Measurements from ENCODE around the gene CIB4. TPM values are rescaled to one million over a fixed set of nuclear protein-coding genes. Genes with fewer than 3 reads are reported as not detected.

The CIB4 gene
- total and polyA plus RNA-seq, 2 of the 13 experiments (the other 11 are each of a cell fraction or from before 2014, with no cell fraction given) = not detected

GRCh38 chr2:26561918-26562810 lies 79.0 kb downstream of the CIB4 start:
- no TSS peak for BruUV-seq (replicated peaks)
- ATAC-seq = peak; percentile 94
- in situ Hi-C loops (cut with HindIII; ENCODE audit: extremely low pct_ligation_motif_present, low pct_unique_long_range_greater_than_20kb) = no loop called here
- TF ChIP-seq MTF2 (CRISPR knock-in tag; IDR thresholded peaks at IDR 0.05; ENCODE audit: borderline replicate concordance) (peak; percentile 94), HIVEP1 (CRISPR knock-in tag; IDR thresholded peaks at IDR 0.05) (no peak), POLR2AphosphoS2 (IDR thresholded peaks at IDR 0.05; ENCODE audit: low read depth, low read length) (no peak), FOXJ3 (CRISPR knock-in tag; IDR thresholded peaks at IDR 0.05; ENCODE audit: borderline replicate concordance) (no peak), PCBP1 (IDR thresholded peaks at IDR 0.05; ENCODE audit: borderline replicate concordance, low read depth, low read length) (no peak), ZNF205 (CRISPR knock-in tag; IDR thresholded peaks at IDR 0.05) (peak; percentile 69; the same call in 1 of the 2 replicates), RFX5 (IDR thresholded peaks at IDR 0.05; ENCODE audit: low read depth, low read length) (peak; percentile 17; the same call in 1 of the 2 replicates), RFX3 (CRISPR knock-in tag; IDR thresholded peaks at IDR 0.05) (peak; percentile 79), DNMT3B (CRISPR knock-in tag; conservative IDR thresholded peaks at IDR 0.05) (no peak), MTA1 (CRISPR knock-in tag; IDR thresholded peaks at IDR 0.05; ENCODE audit: borderline replicate concordance) (peak; percentile 48; the same call in 1 of the 2 replicates), HOXA5 (CRISPR knock-in tag; IDR thresholded peaks at IDR 0.05) (no peak), BORCS8-MEF2B (CRISPR knock-in tag; IDR thresholded peaks at IDR 0.05) (peak; percentile 68; the same call in 1 of the 2 replicates), GTF3A (CRISPR knock-in tag; conservative IDR thresholded peaks at IDR 0.05) (no peak), RFXAP (CRISPR knock-in tag; IDR thresholded peaks at IDR 0.05; ENCODE audit: borderline replicate concordance) (0 out of 2 replicates have a peak, but pooled peaks have one; percentile 45), SRSF1 (optimal IDR thresholded peaks at IDR 0.05; ENCODE audit: low read depth, low read length) (peak; percentile 18), ZNF230 (CRISPR knock-in tag; IDR thresholded peaks at IDR 0.05) (no peak), FOSL2 (CRISPR knock-in tag; IDR thresholded peaks at IDR 0.05) (0 out of 2 replicates have a peak, but pooled peaks have one; percentile 17)
- TF ChIP-seq, protein P1, sequence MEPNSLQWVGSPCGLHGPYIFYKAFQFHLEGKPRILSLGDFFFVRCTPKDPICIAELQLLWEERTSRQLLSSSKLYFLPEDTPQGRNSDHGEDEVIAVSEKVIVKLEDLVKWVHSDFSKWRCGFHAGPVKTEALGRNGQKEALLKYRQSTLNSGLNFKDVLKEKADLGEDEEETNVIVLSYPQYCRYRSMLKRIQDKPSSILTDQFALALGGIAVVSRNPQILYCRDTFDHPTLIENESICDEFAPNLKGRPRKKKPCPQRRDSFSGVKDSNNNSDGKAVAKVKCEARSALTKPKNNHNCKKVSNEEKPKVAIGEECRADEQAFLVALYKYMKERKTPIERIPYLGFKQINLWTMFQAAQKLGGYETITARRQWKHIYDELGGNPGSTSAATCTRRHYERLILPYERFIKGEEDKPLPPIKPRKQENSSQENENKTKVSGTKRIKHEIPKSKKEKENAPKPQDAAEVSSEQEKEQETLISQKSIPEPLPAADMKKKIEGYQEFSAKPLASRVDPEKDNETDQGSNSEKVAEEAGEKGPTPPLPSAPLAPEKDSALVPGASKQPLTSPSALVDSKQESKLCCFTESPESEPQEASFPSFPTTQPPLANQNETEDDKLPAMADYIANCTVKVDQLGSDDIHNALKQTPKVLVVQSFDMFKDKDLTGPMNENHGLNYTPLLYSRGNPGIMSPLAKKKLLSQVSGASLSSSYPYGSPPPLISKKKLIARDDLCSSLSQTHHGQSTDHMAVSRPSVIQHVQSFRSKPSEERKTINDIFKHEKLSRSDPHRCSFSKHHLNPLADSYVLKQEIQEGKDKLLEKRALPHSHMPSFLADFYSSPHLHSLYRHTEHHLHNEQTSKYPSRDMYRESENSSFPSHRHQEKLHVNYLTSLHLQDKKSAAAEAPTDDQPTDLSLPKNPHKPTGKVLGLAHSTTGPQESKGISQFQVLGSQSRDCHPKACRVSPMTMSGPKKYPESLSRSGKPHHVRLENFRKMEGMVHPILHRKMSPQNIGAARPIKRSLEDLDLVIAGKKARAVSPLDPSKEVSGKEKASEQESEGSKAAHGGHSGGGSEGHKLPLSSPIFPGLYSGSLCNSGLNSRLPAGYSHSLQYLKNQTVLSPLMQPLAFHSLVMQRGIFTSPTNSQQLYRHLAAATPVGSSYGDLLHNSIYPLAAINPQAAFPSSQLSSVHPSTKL (CRISPR knock-in tag; IDR thresholded peaks at IDR 0.05) = peak; percentile 47; the same call in 1 of the 2 replicates

More at GRCh38 chr2:26561918-26562810, 79.0 kb downstream of the CIB4 start:
- no peaks in the 10 kb centered on the region; the same call in 1 of the 2 replicates for H4K20me1 ChIP-seq (ENCODE audit: insufficient read depth, low read length)
- peak overlapping the region in 2 of 3 experiments; percentile 17 to 65; a peak in 4 of 6 replicates for H3K4me3 ChIP-seq (replicated peaks in 1 of 3; ENCODE audit: insufficient read depth in 1 of 3, low read depth in 2 of 3, low read length in 3 of 3)
- H3K4me2 ChIP-seq (ENCODE audit: low read depth, low read length) = peak overlapping the region; percentile 81
- WGBS (ENCODE audit: low lambda C conversion rate) = 55% methylated on average over 19 of the region's 69 CpGs
- H3K36me3 ChIP-seq (replicated peaks in 1 of 2; ENCODE audit: control insufficient read depth in 1 of 2, insufficient read depth in 2 of 2, low read length in 2 of 2) = no peaks in the 10 kb centered on the region
- intact Hi-C loops (cut with micrococcal nuclease; ENCODE audit: unreplicated experiment) = no loop called here
- no peak overlapping the region for H3K9ac ChIP-seq (ENCODE audit: insufficient read depth, low read depth, low read length)
- no peak overlapping the region for H2AFZ ChIP-seq (ENCODE audit: low read length)
- DNase-seq (ENCODE audit: low spot score) (peak; percentile 61), FAIRE-seq (no peak)
- H3K27ac ChIP-seq (ENCODE audit: extremely low read length, insufficient read depth, low read length) = no peak overlapping the region
- CTCF ChIA-PET (ENCODE audit: low intra/inter-chr PET ratio, low total read pairs) = interaction anchor here (1.7 kb wide), 1 partner anchor 16 kb away, joined by 5 read pairs; no protein-coding TSS in a partner anchor
- H3K27me3 ChIP-seq (ENCODE audit: control insufficient read depth in 1 of 2, insufficient read depth in 2 of 2, low read length in 2 of 2) = peaks cover 29 to 83% of the 10 kb centered on the region in 2 experiments
- H3K9me3 ChIP-seq (ENCODE audit: low read length) = no peaks in the 10 kb centered on the region
- POLR2A ChIA-PET = no interaction called here
- H3K79me2 ChIP-seq (ENCODE audit: insufficient read depth, low read length) = no peaks in the 10 kb centered on the region
- peaks cover 13% of the 10 kb centered on the region for H3K4me1 ChIP-seq (ENCODE audit: insufficient read depth, low read length)

Measured in HepG2 (cell line).